ENCODE measurements around the gene MGA. TPM values are rescaled to one million over a fixed set of nuclear protein-coding genes. Genes with fewer than 3 reads are reported as not detected.

MGA gene
- total and polyA plus RNA-seq, 4 experiments from 2014 or later: 6.6 to 74.9 (median 45.4) TPM

- CTCF ChIA-PET (ENCODE audit: partially characterized antibody): interaction anchor here (1.0 kb wide), 1 partner anchor 58 kb away, joined by 3 read pairs; no protein-coding TSS in a partner anchor
- POLR2A ChIA-PET (ENCODE audit: partially characterized antibody): interaction anchor here (1.9 kb wide), 1 partner anchor 14 kb away, joined by 10 read pairs; the partner anchor contains the start of gene MGA
- no peaks in the 10 kb centered on the region for H3K4me1 ChIP-seq (ENCODE audit: insufficient read depth, low read length)
- no peak for DNase-seq
- intact Hi-C loops (cut with micrococcal nuclease): no loop called here
- no peak overlapping the region for H3K4me3 ChIP-seq (ENCODE audit: low read length in 2 of 2)
- H3K9me3 Mint-ChIP-seq: peaks cover 0 to 10% (median 6%) of the 10 kb centered on the region in 8 donors
- H3K27me3 Mint-ChIP-seq: no peaks in the 10 kb centered on the region
- peaks cover 0 to 15% of the 10 kb centered on the region in 2 donors for H3K36me3 Mint-ChIP-seq
- no peak overlapping the region for H3K27ac ChIP-seq (ENCODE audit: low read depth, low read length)
- peaks cover 0 to 1% (median 0%) of the 10 kb centered on the region in 4 donors for H3K4me1 Mint-ChIP-seq
- no peak overlapping the region for H3K4me3 Mint-ChIP-seq
- H3K36me3 ChIP-seq (ENCODE audit: insufficient read depth, low read length): no peaks in the 10 kb centered on the region
- H3K27ac Mint-ChIP-seq: no peak overlapping the region
- no peaks in the 10 kb centered on the region for H3K27me3 ChIP-seq (ENCODE audit: insufficient read depth, low read length)
- no peaks in the 10 kb centered on the region for H3K9me3 ChIP-seq (ENCODE audit: control insufficient read depth in 1 of 2, low read length in 2 of 2)
Measured at GRCh38 chr15:41647262-41647661, 12.9 kb upstream of the MGA start.

DNA sequence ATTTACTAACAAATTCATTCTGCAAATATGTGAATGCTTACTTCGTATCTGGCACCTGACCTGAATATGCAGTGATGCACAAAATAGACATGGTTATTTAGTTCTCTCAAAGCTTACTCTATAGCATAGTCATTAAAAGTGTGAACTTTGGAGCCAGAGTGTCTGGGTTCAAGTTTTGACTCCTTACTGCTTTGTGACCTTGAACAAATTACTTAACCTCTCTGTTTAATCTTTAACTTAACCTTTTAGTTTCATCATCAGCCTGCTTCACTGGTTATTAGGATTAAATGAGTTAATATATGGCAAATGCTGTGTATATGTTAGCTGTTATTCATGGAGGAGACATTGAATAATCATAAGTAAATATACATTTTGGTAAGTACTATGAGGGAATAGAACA lies 12.1 kb upstream of the MGA start:
- ChIA-PET CTCF (ENCODE audit: partially characterized antibody) (no interaction called here), POLR2A (ENCODE audit: partially characterized antibody) (interaction anchor here (1.9 kb wide), 1 partner anchor 13 kb away, joined by 10 read pairs; the partner anchor contains the start of gene MGA)

DNA sequence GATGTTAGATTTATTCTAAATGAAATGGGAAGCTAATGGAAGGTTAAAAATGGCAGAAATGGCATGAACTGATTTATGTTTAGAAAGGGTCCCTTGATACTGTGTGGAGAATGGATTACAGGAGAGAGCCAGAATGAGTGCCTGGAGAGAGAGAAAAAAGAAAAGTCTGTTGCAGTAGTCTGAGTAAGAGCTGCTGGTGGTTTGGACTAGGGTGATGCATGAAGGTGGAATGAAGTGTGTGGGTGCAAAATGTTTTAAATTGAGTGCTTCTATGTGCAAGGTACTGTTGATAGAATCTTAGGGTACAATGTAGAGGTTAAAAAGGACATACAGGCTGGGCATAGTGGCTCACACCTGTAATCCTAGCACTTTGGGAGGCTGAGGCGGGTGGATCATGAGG lies 11.4 kb upstream of the MGA start:
- intact Hi-C loops (cut with micrococcal nuclease): no loop called here
- Histone ChIP-seq H3K36me3 (ENCODE audit: insufficient read depth, low read length) (no peaks in the 10 kb centered on the region), H3K27ac (ENCODE audit: low read depth, low read length) (no peak overlapping the region), H3K4me1 (ENCODE audit: insufficient read depth, low read length) (no peaks in the 10 kb centered on the region), H3K9me3 (ENCODE audit: control insufficient read depth in 1 of 2, low read length in 2 of 2) (no peaks in the 10 kb centered on the region), H3K4me3 (ENCODE audit: low read length in 2 of 2) (no peak overlapping the region), H3K27me3 (ENCODE audit: insufficient read depth, low read length) (no peaks in the 10 kb centered on the region)
- Mint-ChIP-seq H3K27me3 (no peaks in the 10 kb centered on the region), H3K4me1 (peaks cover 0 to 1% (median 0%) of the 10 kb centered on the region in 4 donors), H3K4me3 (no peak overlapping the region), H3K9me3 (peaks cover 0 to 10% (median 6%) of the 10 kb centered on the region in 8 donors), H3K36me3 (peaks cover 0 to 16% of the 10 kb centered on the region in 2 donors), H3K27ac (no peak overlapping the region)
- no peak for DNase-seq
- ChIA-PET POLR2A (ENCODE audit: partially characterized antibody) (interaction anchor here (1.9 kb wide), 1 partner anchor 12 kb away, joined by 10 read pairs; the partner anchor contains the start of gene MGA), CTCF (ENCODE audit: partially characterized antibody) (no interaction called here)

More for the DNA sequence above, 12.1 kb upstream of the MGA start:
- H3K27ac ChIP-seq (ENCODE audit: low read depth, low read length): no peak overlapping the region
- no peaks in the 10 kb centered on the region for H3K36me3 ChIP-seq (ENCODE audit: insufficient read depth, low read length)
- Mint-ChIP-seq H3K9me3 (peaks cover 0 to 10% (median 6%) of the 10 kb centered on the region in 8 donors), H3K27ac (no peak overlapping the region), H3K27me3 (no peaks in the 10 kb centered on the region), H3K4me1 (peaks cover 0 to 1% (median 0%) of the 10 kb centered on the region in 4 donors), H3K4me3 (no peak overlapping the region), H3K36me3 (peaks cover 0 to 15% of the 10 kb centered on the region in 2 donors)
- intact Hi-C loops (cut with micrococcal nuclease): no loop called here
- no peaks in the 10 kb centered on the region for H3K27me3 ChIP-seq (ENCODE audit: insufficient read depth, low read length)
- no peak for DNase-seq
- no peak overlapping the region for H3K4me3 ChIP-seq (ENCODE audit: low read length in 2 of 2)
- H3K4me1 ChIP-seq (ENCODE audit: insufficient read depth, low read length): no peaks in the 10 kb centered on the region
- H3K9me3 ChIP-seq (ENCODE audit: control insufficient read depth in 1 of 2, low read length in 2 of 2): no peaks in the 10 kb centered on the region

- Histone ChIP-seq H3K27ac (ENCODE audit: low read depth, low read length) (no peak overlapping the region), H3K27me3 (ENCODE audit: insufficient read depth, low read length) (no peaks in the 10 kb centered on the region), H3K9me3 (ENCODE audit: control insufficient read depth in 1 of 2, low read length in 2 of 2) (no peaks in the 10 kb centered on the region), H3K4me3 (ENCODE audit: low read length in 2 of 2) (no peak overlapping the region), H3K4me1 (ENCODE audit: insufficient read depth, low read length) (no peaks in the 10 kb centered on the region), H3K36me3 (ENCODE audit: insufficient read depth, low read length) (no peaks in the 10 kb centered on the region)
- no peak overlapping the region for H3K27ac Mint-ChIP-seq
- peaks cover 0 to 19% of the 10 kb centered on the region in 2 donors for H3K36me3 Mint-ChIP-seq
- H3K9me3 Mint-ChIP-seq: peaks cover 0 to 10% (median 6%) of the 10 kb centered on the region in 8 donors
- no peaks in the 10 kb centered on the region for H3K27me3 Mint-ChIP-seq
- intact Hi-C loops (cut with micrococcal nuclease): no loop called here
- DNase-seq: no peak
- ChIA-PET POLR2A (ENCODE audit: partially characterized antibody) (no interaction called here), CTCF (ENCODE audit: partially characterized antibody) (no interaction called here)
- H3K4me1 Mint-ChIP-seq: peaks cover 0 to 1% (median 0%) of the 10 kb centered on the region in 4 donors
- no peak overlapping the region for H3K4me3 Mint-ChIP-seq
Measured at GRCh38 chr15:41650806-41651205, 9.4 kb upstream of the MGA start.

- DNase-seq: no peak
- no peaks in the 10 kb centered on the region for H3K9me3 ChIP-seq (ENCODE audit: control insufficient read depth in 1 of 2, low read length in 2 of 2)
- POLR2A ChIA-PET (ENCODE audit: partially characterized antibody): no interaction called here
- Mint-ChIP-seq H3K27me3 (no peaks in the 10 kb centered on the region), H3K4me3 (no peak overlapping the region), H3K36me3 (peaks cover 0 to 19% of the 10 kb centered on the region in 2 donors), H3K27ac (no peak overlapping the region), H3K9me3 (peaks cover 0 to 10% (median 6%) of the 10 kb centered on the region in 8 donors), H3K4me1 (peaks cover 0 to 1% (median 0%) of the 10 kb centered on the region in 4 donors)
- no peak overlapping the region for H3K27ac ChIP-seq (ENCODE audit: low read depth, low read length)
- H3K4me1 ChIP-seq (ENCODE audit: insufficient read depth, low read length): no peaks in the 10 kb centered on the region
- H3K27me3 ChIP-seq (ENCODE audit: insufficient read depth, low read length): no peaks in the 10 kb centered on the region
- intact Hi-C loops (cut with micrococcal nuclease): no loop called here
- no peak overlapping the region for H3K4me3 ChIP-seq (ENCODE audit: low read length in 2 of 2)
- CTCF ChIA-PET (ENCODE audit: partially characterized antibody): no interaction called here
- no peaks in the 10 kb centered on the region for H3K36me3 ChIP-seq (ENCODE audit: insufficient read depth, low read length)
Measured at GRCh38 chr15:41651373-41651772, 8.8 kb upstream of the MGA start.

DNA sequence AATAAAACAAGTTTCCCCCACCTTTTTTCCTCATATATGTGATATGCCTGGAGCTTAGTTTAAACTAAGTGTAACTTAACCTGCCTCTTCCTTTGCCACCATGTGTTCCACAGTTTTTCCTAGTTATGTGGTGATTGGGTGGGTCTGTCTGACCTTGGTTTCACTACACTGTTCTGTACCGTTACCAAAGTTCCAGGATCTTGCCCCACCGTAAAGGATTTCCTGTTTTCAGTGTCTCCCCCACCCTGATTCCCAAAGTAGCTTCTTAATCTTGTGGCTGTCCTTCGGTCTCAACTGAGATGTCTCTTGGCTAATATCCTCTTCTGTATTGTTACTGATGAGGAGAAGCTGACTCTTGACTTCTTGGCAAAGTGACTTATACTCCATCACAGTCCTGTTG lies 6.4 kb upstream of the MGA start:
- intact Hi-C loops (cut with micrococcal nuclease): no loop called here
- no peaks in the 10 kb centered on the region for H3K36me3 ChIP-seq (ENCODE audit: insufficient read depth, low read length)
- no peak overlapping the region for H3K27ac ChIP-seq (ENCODE audit: low read depth, low read length)
- no peaks in the 10 kb centered on the region for H3K4me1 ChIP-seq (ENCODE audit: insufficient read depth, low read length)
- no peaks in the 10 kb centered on the region for H3K9me3 ChIP-seq (ENCODE audit: control insufficient read depth in 1 of 2, low read length in 2 of 2)
- no peak overlapping the region for H3K4me3 ChIP-seq (ENCODE audit: low read length in 2 of 2)
- peaks cover 0 to 2% (median 1%) of the 10 kb centered on the region in 4 donors for H3K4me1 Mint-ChIP-seq
- H3K27me3 Mint-ChIP-seq: no peaks in the 10 kb centered on the region
- H3K27ac Mint-ChIP-seq: peak overlapping the region in 1 of 7 donors; percentile 40
- no peak for DNase-seq
- no peaks in the 10 kb centered on the region for H3K27me3 ChIP-seq (ENCODE audit: insufficient read depth, low read length)
- peaks cover 0 to 19% of the 10 kb centered on the region in 2 donors for H3K36me3 Mint-ChIP-seq
- peaks cover 0 to 10% (median 6%) of the 10 kb centered on the region in 8 donors for H3K9me3 Mint-ChIP-seq
- POLR2A ChIA-PET (ENCODE audit: partially characterized antibody): no interaction called here
- CTCF ChIA-PET (ENCODE audit: partially characterized antibody): no interaction called here
- H3K4me3 Mint-ChIP-seq: no peak overlapping the region

GRCh38 chr15:41655716-41656115 lies 4.5 kb upstream of the MGA start:
- H3K36me3 Mint-ChIP-seq: peaks cover 1 to 10% of the 10 kb centered on the region in 2 donors
- H3K27ac Mint-ChIP-seq: no peak overlapping the region
- no peak for DNase-seq
- peaks cover 10 to 21% (median 14%) of the 10 kb centered on the region in 4 donors for H3K4me1 Mint-ChIP-seq
- H3K4me1 ChIP-seq (ENCODE audit: insufficient read depth, low read length): peaks cover 12% of the 10 kb centered on the region
- ChIA-PET POLR2A (ENCODE audit: partially characterized antibody) (no interaction called here), CTCF (ENCODE audit: partially characterized antibody) (interaction anchor here (0.6 kb wide), 1 partner anchor 45 kb away, joined by 4 read pairs; no protein-coding TSS in a partner anchor)
- no peak overlapping the region for H3K4me3 ChIP-seq (ENCODE audit: low read length in 2 of 2)
- H3K9me3 Mint-ChIP-seq: peaks cover 0 to 7% (median 4%) of the 10 kb centered on the region in 8 donors
- no peaks in the 10 kb centered on the region for H3K9me3 ChIP-seq (ENCODE audit: control insufficient read depth in 1 of 2, low read length in 2 of 2)
- intact Hi-C loops (cut with micrococcal nuclease): no loop called here
- H3K36me3 ChIP-seq (ENCODE audit: insufficient read depth, low read length): no peaks in the 10 kb centered on the region
- no peaks in the 10 kb centered on the region for H3K27me3 ChIP-seq (ENCODE audit: insufficient read depth, low read length)
- H3K27me3 Mint-ChIP-seq: peaks cover 0 to 1% of the 10 kb centered on the region in 2 donors
- H3K27ac ChIP-seq (ENCODE audit: low read depth, low read length): no peak overlapping the region
- H3K4me3 Mint-ChIP-seq: no peak overlapping the region
